AG09319 (cell line): ENCODE data around the gene MGLL.

Experiments used
- DNase-seq: peaks from one replicate; pipeline ENCODE4 v3.0.0-alpha.2; 2010; ENCODE audit warnings: low read depth; ENCODE audit errors: extremely low read depth
- TF ChIP-seq, protein P1 (sequence below): IDR thresholded peaks from 2 replicates; pipeline ENCODE4 v1.5.1; 2011; ENCODE audit warnings: low read depth, mild to moderate bottlenecking, inconsistent platforms, low read length, moderate library complexity

Gene MGLL

DNA sequence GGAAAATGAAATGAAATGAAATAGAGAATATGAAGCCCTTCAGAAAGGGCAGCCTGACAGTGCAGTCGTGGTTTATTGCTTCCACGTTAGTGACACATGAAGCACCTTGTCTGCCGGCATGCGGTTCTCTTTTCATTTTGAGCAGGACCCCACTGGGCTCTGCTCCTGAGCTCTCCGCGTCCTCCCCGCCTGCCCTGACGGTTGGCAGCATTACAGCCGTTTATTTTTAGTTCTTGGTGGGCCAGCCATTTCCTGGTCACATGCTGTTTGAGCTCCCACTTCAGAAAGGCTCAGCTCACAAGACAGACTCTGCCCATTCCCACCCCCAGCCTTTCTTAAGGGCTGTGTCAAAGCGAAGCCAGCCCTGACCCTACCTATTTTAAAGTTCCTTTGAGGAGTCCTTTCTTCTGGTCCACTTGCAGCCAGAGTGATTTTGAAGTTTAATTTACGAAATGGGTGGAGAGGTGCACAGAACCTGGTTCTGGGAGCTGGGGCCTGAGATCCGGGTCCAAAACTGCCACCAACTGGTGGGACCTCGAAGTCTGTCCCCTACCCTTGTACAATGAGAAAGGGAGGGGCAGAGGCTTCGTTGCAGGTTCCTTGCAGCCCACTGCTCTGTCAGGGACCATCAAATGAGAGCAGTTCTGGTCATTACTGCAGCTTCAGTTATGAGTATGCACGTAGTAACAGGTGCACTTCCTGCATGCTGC is 60.1 kb downstream of the MGLL start:
- TF ChIP-seq, protein P1, sequence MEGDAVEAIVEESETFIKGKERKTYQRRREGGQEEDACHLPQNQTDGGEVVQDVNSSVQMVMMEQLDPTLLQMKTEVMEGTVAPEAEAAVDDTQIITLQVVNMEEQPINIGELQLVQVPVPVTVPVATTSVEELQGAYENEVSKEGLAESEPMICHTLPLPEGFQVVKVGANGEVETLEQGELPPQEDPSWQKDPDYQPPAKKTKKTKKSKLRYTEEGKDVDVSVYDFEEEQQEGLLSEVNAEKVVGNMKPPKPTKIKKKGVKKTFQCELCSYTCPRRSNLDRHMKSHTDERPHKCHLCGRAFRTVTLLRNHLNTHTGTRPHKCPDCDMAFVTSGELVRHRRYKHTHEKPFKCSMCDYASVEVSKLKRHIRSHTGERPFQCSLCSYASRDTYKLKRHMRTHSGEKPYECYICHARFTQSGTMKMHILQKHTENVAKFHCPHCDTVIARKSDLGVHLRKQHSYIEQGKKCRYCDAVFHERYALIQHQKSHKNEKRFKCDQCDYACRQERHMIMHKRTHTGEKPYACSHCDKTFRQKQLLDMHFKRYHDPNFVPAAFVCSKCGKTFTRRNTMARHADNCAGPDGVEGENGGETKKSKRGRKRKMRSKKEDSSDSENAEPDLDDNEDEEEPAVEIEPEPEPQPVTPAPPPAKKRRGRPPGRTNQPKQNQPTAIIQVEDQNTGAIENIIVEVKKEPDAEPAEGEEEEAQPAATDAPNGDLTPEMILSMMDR, result no peak
- DNase-seq, result no peak

DNA sequence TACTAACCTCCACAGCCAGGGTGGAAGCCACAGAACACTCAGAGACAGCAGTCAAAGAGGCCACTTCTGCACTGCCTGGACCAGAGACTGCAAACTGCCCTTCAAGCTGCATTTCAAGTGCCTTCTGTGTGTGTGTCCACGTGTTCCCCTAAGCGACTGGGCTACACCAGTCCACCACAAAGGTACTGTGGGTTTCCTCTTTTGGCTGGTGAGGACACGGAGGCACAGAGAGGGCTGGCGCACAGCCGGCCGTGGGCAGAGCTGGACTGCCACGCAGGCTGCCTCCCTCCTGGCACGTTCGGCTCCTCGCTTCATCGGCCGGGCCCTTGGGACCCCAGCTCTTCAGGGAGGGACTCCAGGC is 60.9 kb downstream of the MGLL start:
- TF ChIP-seq, protein P1, result no peak
- DNase-seq, result no peak

DNA sequence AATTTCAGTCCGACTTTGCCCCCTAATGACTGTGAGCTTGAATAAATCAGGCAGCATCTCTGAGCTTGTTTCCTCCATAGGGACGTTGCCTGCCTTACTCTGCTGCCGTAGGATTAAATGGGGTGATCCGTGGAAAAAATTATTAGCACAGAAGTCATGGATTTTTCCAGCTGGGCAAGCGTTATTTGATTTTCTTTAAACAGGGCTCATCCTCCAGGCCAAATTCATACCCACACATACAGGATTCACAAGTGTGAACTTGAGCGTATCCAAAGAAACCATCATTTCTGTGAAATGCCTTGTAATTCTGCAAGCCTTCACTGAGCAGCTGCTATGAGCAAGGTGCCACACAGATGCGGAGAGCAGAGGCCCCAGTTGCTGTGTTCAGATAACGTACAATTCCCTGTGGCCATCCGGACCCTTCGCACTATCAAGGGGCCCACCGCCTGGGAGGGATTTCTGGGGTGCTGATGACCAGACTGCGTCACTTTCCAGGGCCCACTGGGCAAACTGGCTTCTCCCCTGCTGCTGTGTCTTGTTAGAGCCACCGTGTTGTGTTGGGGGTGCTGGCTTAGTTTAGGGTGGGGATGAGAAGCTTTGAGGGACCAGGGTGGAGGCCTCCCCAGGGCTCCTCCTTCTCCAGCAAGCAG is 61.4 kb downstream of the MGLL start:
- no peak for DNase-seq
- TF ChIP-seq, protein P1, result no peak

DNA sequence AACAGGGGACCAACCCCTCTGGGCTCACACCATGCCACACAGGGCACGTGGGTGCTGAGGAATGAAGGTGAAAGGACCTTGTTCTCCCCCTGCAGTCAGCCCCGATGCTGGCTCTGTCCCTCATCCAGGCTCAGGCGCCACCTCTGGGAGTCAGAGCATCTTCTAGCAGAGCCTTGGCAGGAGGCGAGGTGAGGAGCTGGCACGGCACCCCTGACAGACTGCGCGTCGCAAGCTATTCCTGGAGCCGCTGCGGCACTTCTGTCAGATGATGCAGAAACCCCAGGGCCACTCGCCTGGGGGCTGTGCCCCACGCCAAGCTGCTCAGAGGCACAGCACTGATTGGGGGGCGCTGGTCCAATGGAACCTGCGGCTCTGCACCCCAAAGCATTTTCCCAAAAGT is 62.0 kb downstream of the MGLL start:
- TF ChIP-seq, protein P1, result no peak
- no peak for DNase-seq

DNA sequence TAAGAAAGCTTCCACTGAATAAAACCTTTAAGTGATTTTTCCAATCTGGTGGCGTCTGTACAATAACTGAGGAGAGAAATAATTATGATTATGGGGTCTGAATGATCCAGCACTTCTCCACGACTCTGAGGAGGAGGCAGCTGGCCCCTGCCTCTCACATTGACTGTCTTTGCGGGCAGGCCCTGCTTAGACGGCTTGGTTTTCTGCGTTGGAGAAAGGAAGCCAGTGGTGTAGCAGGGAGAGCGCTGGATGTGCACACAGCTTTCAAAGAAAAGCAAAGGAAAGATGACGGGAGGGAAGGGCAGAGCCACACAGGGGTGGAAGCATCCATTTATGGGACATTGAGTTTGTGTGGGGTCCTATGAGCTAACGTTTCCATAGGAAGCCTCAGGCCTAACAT is 62.5 kb downstream of the MGLL start:
- no peak for DNase-seq
- TF ChIP-seq, protein P1, result no peak

DNA sequence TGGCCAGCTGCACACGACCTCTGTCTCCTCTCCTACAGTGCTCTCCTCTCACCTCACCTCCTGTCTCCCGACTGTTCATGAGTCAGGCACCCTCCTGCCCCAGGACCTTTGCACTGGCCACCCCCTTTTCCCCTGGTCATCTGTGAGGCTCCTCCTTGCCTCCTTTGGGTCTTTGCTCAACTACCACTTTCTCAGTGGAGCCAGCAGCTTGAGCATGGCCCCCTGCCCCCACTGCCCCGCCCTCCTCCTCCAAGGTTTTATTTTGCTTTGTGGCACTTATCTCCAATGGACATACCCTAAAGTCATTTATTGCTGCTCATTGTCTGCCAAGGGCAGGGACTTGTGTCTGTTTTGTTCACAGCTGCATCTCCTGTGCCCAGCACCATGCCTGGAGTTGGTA is 64.3 kb downstream of the MGLL start:
- DNase-seq, result no peak
- TF ChIP-seq, protein P1, result no peak

DNA sequence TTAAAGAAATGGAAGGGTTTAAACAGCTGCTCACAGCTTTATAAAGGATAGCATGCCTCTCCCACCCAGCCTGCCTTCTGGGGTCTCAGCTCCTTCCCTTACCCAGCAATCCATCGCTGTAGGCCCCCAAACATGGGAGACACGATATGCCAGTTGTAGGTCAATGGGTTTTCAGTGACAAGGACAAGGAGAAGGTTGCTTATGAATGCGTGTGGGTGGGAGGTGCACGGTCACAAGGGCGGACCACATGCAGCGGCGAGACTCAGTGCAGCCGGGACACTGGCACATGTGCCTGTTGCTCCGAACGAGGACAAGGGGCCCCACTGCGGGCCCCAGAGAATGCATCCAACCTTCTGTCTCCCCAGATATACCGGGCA is 67.0 kb downstream of the MGLL start:
- DNase-seq, result no peak
- TF ChIP-seq, protein P1, result no peak
